Measurements from ENCODE around the gene C1QTNF6.

DNA sequence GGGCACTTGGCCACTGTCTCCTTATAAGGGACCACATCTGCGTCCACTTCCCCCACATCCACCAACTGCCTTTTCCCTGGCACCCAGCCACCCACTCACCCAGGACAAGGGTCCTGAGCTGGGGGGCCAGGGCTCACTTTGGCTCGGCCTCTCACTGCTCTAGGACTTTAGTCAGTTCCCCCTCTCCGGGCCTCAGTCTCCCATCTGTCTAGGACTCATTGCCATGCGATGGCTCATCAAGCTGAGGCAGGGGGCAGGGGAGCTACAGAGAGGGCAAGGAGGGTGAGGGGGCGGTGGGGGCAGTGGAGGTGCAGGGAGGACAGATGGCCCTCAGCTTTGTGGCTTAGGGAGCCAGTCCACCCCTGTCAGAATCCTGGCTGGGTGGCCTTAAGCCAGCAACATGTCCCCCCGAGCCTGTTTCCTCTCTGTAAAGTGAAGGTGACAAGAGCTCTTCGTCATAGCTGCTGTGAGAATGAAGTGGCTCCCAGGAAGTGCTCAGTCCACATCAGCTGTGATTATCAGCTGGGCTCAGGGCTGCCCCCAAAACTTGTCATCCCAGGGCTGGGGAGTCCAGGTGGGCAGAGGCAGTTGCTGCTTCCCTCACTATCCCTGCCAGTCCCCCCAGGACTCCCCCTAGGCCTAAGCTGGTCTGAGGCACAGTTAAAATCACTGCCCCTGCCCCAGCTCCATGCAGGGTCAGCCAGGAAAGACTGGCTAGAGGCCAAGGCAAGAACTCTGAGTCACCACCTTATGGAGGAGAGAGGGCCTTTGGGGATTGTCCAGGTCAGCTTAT is 41.2 kb upstream of the C1QTNF6 start:
- TF ChIP-seq ZNF23 (tag by site-specific recombination; IDR thresholded peaks at IDR 0.05; ENCODE audit: borderline replicate concordance): no peak
- TF ChIP-seq, protein P1, sequence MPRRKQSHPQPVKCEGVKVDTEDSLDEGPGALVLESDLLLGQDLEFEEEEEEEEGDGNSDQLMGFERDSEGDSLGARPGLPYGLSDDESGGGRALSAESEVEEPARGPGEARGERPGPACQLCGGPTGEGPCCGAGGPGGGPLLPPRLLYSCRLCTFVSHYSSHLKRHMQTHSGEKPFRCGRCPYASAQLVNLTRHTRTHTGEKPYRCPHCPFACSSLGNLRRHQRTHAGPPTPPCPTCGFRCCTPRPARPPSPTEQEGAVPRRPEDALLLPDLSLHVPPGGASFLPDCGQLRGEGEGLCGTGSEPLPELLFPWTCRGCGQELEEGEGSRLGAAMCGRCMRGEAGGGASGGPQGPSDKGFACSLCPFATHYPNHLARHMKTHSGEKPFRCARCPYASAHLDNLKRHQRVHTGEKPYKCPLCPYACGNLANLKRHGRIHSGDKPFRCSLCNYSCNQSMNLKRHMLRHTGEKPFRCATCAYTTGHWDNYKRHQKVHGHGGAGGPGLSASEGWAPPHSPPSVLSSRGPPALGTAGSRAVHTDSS (tag by site-specific recombination; IDR thresholded peaks at IDR 0.05): no peak
